ENCODE measurements around the gene PCSK9.
"Not testable (repeated sequence)": the region's sequence is repeated elsewhere in the genome, so short reads cannot be mapped to it uniquely, and the experiment has no call there.

Gene PCSK9

GRCh38 chr1:55079651-55080050 is 40.3 kb downstream of the PCSK9 start:
- no peak for DNase-seq (ENCODE audit: low read depth)

- DNase-seq (ENCODE audit: low read depth) = no peak
Observed at GRCh38 chr1:55081188-55081904, 42.0 kb downstream of the PCSK9 start.

GRCh38 chr1:55081905-55082296 is 42.6 kb downstream of the PCSK9 start:
- DNase-seq (ENCODE audit: low read depth) = no peak

- no peak for DNase-seq (ENCODE audit: low read depth)
Observed at GRCh38 chr1:55084257-55084656, 44.9 kb downstream of the PCSK9 start.

- DNase-seq (ENCODE audit: low read depth) = no peak
Observed at GRCh38 chr1:55087439-55087838, 48.1 kb downstream of the PCSK9 start.

GRCh38 chr1:55088413-55088812 is 49.1 kb downstream of the PCSK9 start:
- DNase-seq (ENCODE audit: low read depth) = no peak

GRCh38 chr1:55089683-55090082 is 50.3 kb downstream of the PCSK9 start:
- DNase-seq (ENCODE audit: low read depth) = no peak

- DNase-seq (ENCODE audit: low read depth) = no peak
Observed at GRCh38 chr1:55092475-55092874, 53.1 kb downstream of the PCSK9 start.

GRCh38 chr1:55095095-55095494 is 55.7 kb downstream of the PCSK9 start:
- no peak for DNase-seq (ENCODE audit: low read depth)

- DNase-seq (ENCODE audit: low read depth) = no peak
Observed at GRCh38 chr1:55103891-55104290, 64.5 kb downstream of the PCSK9 start.

GRCh38 chr1:55107101-55107500 is 67.8 kb downstream of the PCSK9 start:
- no peak for DNase-seq (ENCODE audit: low read depth)

GRCh38 chr1:55109005-55109404 is 69.7 kb downstream of the PCSK9 start:
- DNase-seq (ENCODE audit: low read depth) = not testable (repeated sequence)

Measured in T follicular helper cell (primary cell).